KOPT-K1 (cell line): Measurements from ENCODE around the gene LUZP1.
"Not testable (repeated sequence)": the region's sequence is repeated elsewhere in the genome, so short reads cannot be mapped to it uniquely, and the experiment has no call there.

Source experiments
- H3K27ac ChIP-seq: fragments of 200-600 bp; sonication (generic); 2 replicates; pipeline ENCODE4 v1.5.1; 2016; ENCODE audit warnings: antibody characterized with exemption, mild to moderate bottlenecking, low read depth, low read length; ENCODE audit not compliant: poor library complexity, severe bottlenecking
- H3K36me3 ChIP-seq: fragments of 200-600 bp; sonication (generic); 2 replicates; pipeline ENCODE4 v1.5.1; 2017; ENCODE audit warnings: antibody characterized with exemption, mild to moderate bottlenecking, low read length, moderate library complexity; ENCODE audit not compliant: insufficient read depth
- H3K9me3 ChIP-seq: fragments of 200-600 bp; sonication (generic); 2 replicates; pipeline ENCODE4 v1.5.1; 2017; ENCODE audit warnings: antibody characterized with exemption, low read length, mild to moderate bottlenecking; ENCODE audit not compliant: insufficient read depth, poor library complexity, severe bottlenecking

The LUZP1 gene

GRCh38 chr1:23196627-23197328, 28.1 kb upstream of the LUZP1 start:
- Histone ChIP-seq H3K27ac (no peak overlapping the region), H3K9me3 (no peaks in the 10 kb centered on the region), H3K36me3 (no peaks in the 10 kb centered on the region)

GRCh38 chr1:23194119-23194984, 25.7 kb upstream of the LUZP1 start:
- Histone ChIP-seq H3K9me3 (no peaks in the 10 kb centered on the region), H3K36me3 (no peaks in the 10 kb centered on the region), H3K27ac (no peak overlapping the region)

- no peak overlapping the region for H3K27ac ChIP-seq
Measured at GRCh38 chr1:23193391-23194118, 24.9 kb upstream of the LUZP1 start.

GRCh38 chr1:23191199-23191598, 22.5 kb upstream of the LUZP1 start:
- H3K9me3 ChIP-seq, result no peaks in the 10 kb centered on the region
- no peak overlapping the region for H3K27ac ChIP-seq
- no peaks in the 10 kb centered on the region for H3K36me3 ChIP-seq

More at GRCh38 chr1:23193391-23194118, 24.9 kb upstream of the LUZP1 start:
- Histone ChIP-seq H3K36me3 (no peaks in the 10 kb centered on the region), H3K9me3 (no peaks in the 10 kb centered on the region)

GRCh38 chr1:23188936-23189452, 20.3 kb upstream of the LUZP1 start:
- not testable (repeated sequence) for H3K27ac ChIP-seq, H3K9me3 ChIP-seq

GRCh38 chr1:23188434-23188884, 19.8 kb upstream of the LUZP1 start:
- Histone ChIP-seq H3K27ac (no peak overlapping the region), H3K36me3 (no peaks in the 10 kb centered on the region), H3K9me3 (no peaks in the 10 kb centered on the region)

More at GRCh38 chr1:23188936-23189452, 20.3 kb upstream of the LUZP1 start:
- H3K36me3 ChIP-seq, result not testable (repeated sequence)

GRCh38 chr1:23187637-23188036, 19.0 kb upstream of the LUZP1 start:
- Histone ChIP-seq H3K9me3 (no peaks in the 10 kb centered on the region), H3K27ac (no peak overlapping the region), H3K36me3 (no peaks in the 10 kb centered on the region)

GRCh38 chr1:23185381-23185780, 16.7 kb upstream of the LUZP1 start:
- no peaks in the 10 kb centered on the region for H3K9me3 ChIP-seq
- H3K36me3 ChIP-seq, result no peaks in the 10 kb centered on the region
- H3K27ac ChIP-seq, result no peak overlapping the region

GRCh38 chr1:23184212-23184934, 15.7 kb upstream of the LUZP1 start:
- H3K36me3 ChIP-seq, result no peaks in the 10 kb centered on the region
- no peak overlapping the region for H3K27ac ChIP-seq
- no peaks in the 10 kb centered on the region for H3K9me3 ChIP-seq

- Histone ChIP-seq H3K27ac (no peak overlapping the region), H3K9me3 (no peaks in the 10 kb centered on the region), H3K36me3 (no peaks in the 10 kb centered on the region)
Measured at GRCh38 chr1:23179862-23180261, 11.2 kb upstream of the LUZP1 start.

GRCh38 chr1:23178950-23179349, 10.3 kb upstream of the LUZP1 start:
- Histone ChIP-seq H3K27ac (no peak overlapping the region), H3K9me3 (no peaks in the 10 kb centered on the region), H3K36me3 (no peaks in the 10 kb centered on the region)

- H3K36me3 ChIP-seq, result no peaks in the 10 kb centered on the region
- no peaks in the 10 kb centered on the region for H3K9me3 ChIP-seq
- H3K27ac ChIP-seq, result no peak overlapping the region
Measured at GRCh38 chr1:23178414-23178813, 9.8 kb upstream of the LUZP1 start.

GRCh38 chr1:23177438-23178380, 9.1 kb upstream of the LUZP1 start:
- Histone ChIP-seq H3K36me3 (no peaks in the 10 kb centered on the region), H3K9me3 (no peaks in the 10 kb centered on the region), H3K27ac (no peak overlapping the region)
